Measurements from ENCODE around the gene HMGB3. TPM values are rescaled to one million over a fixed set of nuclear protein-coding genes. Genes with fewer than 3 reads are reported as not detected.

Gene HMGB3
- total RNA-seq, 5 donors from 2014 or later (not counting 1 experiment from before 2014, with no cell fraction given), result 0.99 to 5.8 (median 1.3) TPM

- H3K4me1 ChIP-seq (ENCODE audit: control insufficient read depth in 1 of 2, extremely low read depth in 1 of 2, insufficient read depth in 2 of 2, low read length in 2 of 2), result no peaks in the 10 kb centered on the region
- Mint-ChIP-seq H3K27me3 (peaks cover 4 to 27% of the 10 kb centered on the region in 2 donors), H3K4me3 (no peak overlapping the region), H3K27ac (no peak overlapping the region), H3K9me3 (no peaks in the 10 kb centered on the region), H3K4me1 (no peaks in the 10 kb centered on the region), H3K36me3 (no peaks in the 10 kb centered on the region)
- DNase-seq (no peak), ATAC-seq (replicated peaks in 1 of 4) (no peak)
- CTCF ChIA-PET, result no interaction called here
- H3K27me3 ChIP-seq (replicated peaks in 1 of 2; ENCODE audit: control insufficient read depth in 2 of 2, extremely low read depth in 1 of 2, insufficient read depth in 2 of 2, low read length in 1 of 2), result no peaks in the 10 kb centered on the region
- H3K4me3 ChIP-seq (ENCODE audit: control insufficient read depth in 1 of 2, extremely low read depth in 1 of 2, low read length in 1 of 2), result no peak overlapping the region
- no peaks in the 10 kb centered on the region for H3K9me3 ChIP-seq
- H3K27ac ChIP-seq (ENCODE audit: low read length), result no peak overlapping the region
- POLR2A ChIA-PET, result no interaction called here
- H3K36me3 ChIP-seq (ENCODE audit: control insufficient read depth in 2 of 2, extremely low read depth in 1 of 2, insufficient read depth in 1 of 2, low read length in 1 of 2), result no peaks in the 10 kb centered on the region
These were observed 47.7 kb downstream of the HMGB3 start for GRCh38 chrX:151030845-151031244.

- Mint-ChIP-seq H3K36me3 (no peaks in the 10 kb centered on the region), H3K27me3 (peaks cover 4 to 29% of the 10 kb centered on the region in 2 donors), H3K4me3 (no peak overlapping the region), H3K4me1 (no peaks in the 10 kb centered on the region), H3K27ac (no peak overlapping the region), H3K9me3 (no peaks in the 10 kb centered on the region)
- H3K4me1 ChIP-seq (ENCODE audit: control insufficient read depth in 1 of 2, extremely low read depth in 1 of 2, insufficient read depth in 2 of 2, low read length in 2 of 2), result no peaks in the 10 kb centered on the region
- POLR2A ChIA-PET, result no interaction called here
- DNase-seq (no peak), ATAC-seq (replicated peaks in 1 of 4) (no peak)
- CTCF ChIA-PET, result no interaction called here
- H3K4me3 ChIP-seq (ENCODE audit: control insufficient read depth in 1 of 2, extremely low read depth in 1 of 2, low read length in 1 of 2), result no peak overlapping the region
- 63% methylated on average over 3 of the region's 7 CpGs for WGBS (ENCODE audit: insufficient coverage)
- H3K36me3 ChIP-seq (ENCODE audit: control insufficient read depth in 2 of 2, extremely low read depth in 1 of 2, insufficient read depth in 1 of 2, low read length in 1 of 2), result no peaks in the 10 kb centered on the region
- H3K9me3 ChIP-seq, result no peaks in the 10 kb centered on the region
- H3K27ac ChIP-seq (ENCODE audit: low read length), result no peak overlapping the region
- no peaks in the 10 kb centered on the region for H3K27me3 ChIP-seq (replicated peaks in 1 of 2; ENCODE audit: control insufficient read depth in 2 of 2, extremely low read depth in 1 of 2, insufficient read depth in 2 of 2, low read length in 1 of 2)
These were observed 48.3 kb downstream of the HMGB3 start for GRCh38 chrX:151031391-151031975.

GRCh38 chrX:151039351-151039750 lies 56.2 kb downstream of the HMGB3 start:
- Mint-ChIP-seq H3K9me3 (no peaks in the 10 kb centered on the region), H3K27me3 (peaks cover 7 to 34% of the 10 kb centered on the region in 2 donors)

More at GRCh38 chrX:151039351-151039750, 56.2 kb downstream of the HMGB3 start:
- ATAC-seq (replicated peaks in 1 of 4), result no peak
- Histone ChIP-seq H3K9me3 (no peaks in the 10 kb centered on the region), H3K27ac (ENCODE audit: low read length) (no peak overlapping the region), H3K4me1 (ENCODE audit: control insufficient read depth in 1 of 2, extremely low read depth in 1 of 2, insufficient read depth in 2 of 2, low read length in 2 of 2) (no peaks in the 10 kb centered on the region), H3K4me3 (ENCODE audit: control insufficient read depth in 1 of 2, extremely low read depth in 1 of 2, low read length in 1 of 2) (no peak overlapping the region), H3K27me3 (replicated peaks in 1 of 2; ENCODE audit: control insufficient read depth in 2 of 2, extremely low read depth in 1 of 2, insufficient read depth in 2 of 2, low read length in 1 of 2) (no peaks in the 10 kb centered on the region), H3K36me3 (ENCODE audit: control insufficient read depth in 2 of 2, extremely low read depth in 1 of 2, insufficient read depth in 1 of 2, low read length in 1 of 2) (no peaks in the 10 kb centered on the region)
- Mint-ChIP-seq H3K4me3 (no peak overlapping the region), H3K36me3 (no peaks in the 10 kb centered on the region), H3K27ac (no peak overlapping the region), H3K4me1 (no peaks in the 10 kb centered on the region)
- ChIA-PET POLR2A (interaction anchor here in 1 of 2 donors (0.6 kb wide), 1 partner anchor 1220 kb away, joined by 3 read pairs; no protein-coding TSS in a partner anchor), CTCF (no interaction called here)
- no peak for DNase-seq
- no CpG with 5 or more reads among the region's 2 CpGs for WGBS (ENCODE audit: insufficient coverage)

Other genes with a start within 250 kb of the HMGB3 start
- gene CD99L2, start 84.7 kb upstream of the HMGB3 start, total RNA-seq, result 10 to 100 TPM; 11.1 to 20.0 (median 18.3) TPM
- not detected for gene GPR50, start 193.2 kb downstream of the HMGB3 start, total RNA-seq

All from T-cell (primary cell).